ENCODE results near the gene SYT8. TPM values are rescaled to one million over a fixed set of nuclear protein-coding genes. Genes with fewer than 3 reads are reported as not detected.

Gene SYT8
- total RNA-seq, 1 experiment from 2014 or later, result not detected

GRCh38 chr11:1797391-1798125 lies 37.2 kb upstream of the SYT8 start:
- TF ChIP-seq CTCF (conservative IDR thresholded peaks at IDR 0.05), result no peak
- H3K9ac ChIP-seq (ENCODE audit: extremely low read depth, insufficient read length, low read length), result no peak overlapping the region
- H3T11ph ChIP-seq (ENCODE audit: low read length), result no peak overlapping the region
- no peak overlapping the region for H2BK5ac ChIP-seq (ENCODE audit: insufficient read length, low read length)
- H3K27me3 ChIP-seq (ENCODE audit: insufficient read depth, low read length), result no peaks in the 10 kb centered on the region
- no peak overlapping the region for H3K27ac ChIP-seq (ENCODE audit: insufficient read length, low read depth, low read length)
- H3K9me3 ChIP-seq (ENCODE audit: control insufficient read depth, low read depth, low read length), result no peaks in the 10 kb centered on the region
- no peak overlapping the region for H3K4me2 ChIP-seq (ENCODE audit: insufficient read depth, insufficient read length, low read length)
- H3K79me1 ChIP-seq (ENCODE audit: insufficient read depth, low read depth, low read length, poor library complexity, severe bottlenecking), result no peaks in the 10 kb centered on the region
- H3K14ac ChIP-seq (ENCODE audit: insufficient read depth, low read length), result no peak overlapping the region
- no peak overlapping the region for H2AK5ac ChIP-seq (ENCODE audit: insufficient read length, low read length)
- no peak overlapping the region; a peak in 1 of 5 replicates for H3K4me3 Mint-ChIP-seq
- no peaks in the 10 kb centered on the region for H3K23me2 ChIP-seq (ENCODE audit: insufficient read length, low read depth, low read length, poor library complexity, severe bottlenecking)
- WGBS (ENCODE audit: extremely low coverage, insufficient read length, low lambda C conversion rate), result no CpG with 5 or more reads among the region's 14 CpGs
- H3K79me2 ChIP-seq (ENCODE audit: insufficient read depth, low read length), result no peaks in the 10 kb centered on the region
- no peak overlapping the region for H2BK120ac ChIP-seq (ENCODE audit: low read depth, low read length, poor library complexity, severe bottlenecking)
- no peak overlapping the region for H2BK20ac ChIP-seq (ENCODE audit: low read depth, low read length, poor library complexity, severe bottlenecking)
- no peak for DNase-seq
- H3K56ac ChIP-seq (ENCODE audit: insufficient read length, low read depth, low read length), result no peak overlapping the region
- no peak overlapping the region for H2BK15ac ChIP-seq (ENCODE audit: low read depth, low read length)
- H3K36me3 Mint-ChIP-seq (ENCODE audit: insufficient read depth in 1 of 3, low read depth in 3 of 3), result no peaks in the 10 kb centered on the region
- H4K20me1 ChIP-seq (ENCODE audit: control insufficient read depth, insufficient read depth, insufficient read length), result no peaks in the 10 kb centered on the region
- H2AFZ ChIP-seq (ENCODE audit: low read length), result no peak overlapping the region
- no peaks in the 10 kb centered on the region for H3K4me1 ChIP-seq (ENCODE audit: insufficient read depth, low read length)
- peaks cover 45% of the 10 kb centered on the region for H3K27me3 Mint-ChIP-seq (ENCODE audit: low read depth)
- no peak overlapping the region for H4K91ac ChIP-seq (ENCODE audit: insufficient read length, low read depth, low read length)
- H3K4ac ChIP-seq (ENCODE audit: low read depth, low read length), result no peak overlapping the region
- H4K8ac ChIP-seq (replicated peaks; ENCODE audit: insufficient read length, low read depth, low read length), result no peak overlapping the region
- no peak overlapping the region for H2BK12ac ChIP-seq (ENCODE audit: insufficient read length, low read depth, low read length)
- H3K23ac ChIP-seq (ENCODE audit: insufficient read length, low read depth, low read length), result no peak overlapping the region
- H4K5ac ChIP-seq (ENCODE audit: insufficient read length, low read depth, low read length), result no peak overlapping the region
- no peak overlapping the region for H3K27ac Mint-ChIP-seq
- peaks cover 0 to 2% of the 10 kb centered on the region in 2 experiments; a peak in 1 of 4 replicates for H3K4me1 Mint-ChIP-seq
- H3K9me3 Mint-ChIP-seq, result no peaks in the 10 kb centered on the region
- no peak overlapping the region for H3K18ac ChIP-seq (ENCODE audit: insufficient read length, low read depth, low read length)

Measured in H9 (cell line).